Progenitor cell of endocrine pancreas (in vitro differentiated cells): ENCODE results near the gene ARHGEF10L. TPM values are rescaled to one million over a fixed set of nuclear protein-coding genes. Genes with fewer than 3 reads are reported as not detected.

Experiments
- DNase-seq: peaks from one replicate; pipeline ENCODE4 v3.0.0; 2021; ENCODE audit warnings: low spot score; ENCODE audit not compliant: unreplicated experiment
- H3K27ac Mint-ChIP-seq: 2 replicates; pipeline ENCODE4 v1.8.0; 2021; ENCODE audit warnings: mild to moderate bottlenecking, moderate library complexity, mixed read lengths
- H3K27me3 Mint-ChIP-seq: 2 replicates; pipeline ENCODE4 v1.8.0; 2021; ENCODE audit warnings: mixed read lengths
- H3K36me3 Mint-ChIP-seq: 2 replicates; pipeline ENCODE4 v1.8.0; 2022; ENCODE audit warnings: mixed read lengths; ENCODE audit not compliant: insufficient read depth
- H3K4me1 Mint-ChIP-seq: 2 replicates; pipeline ENCODE4 v1.8.0; 2021; ENCODE audit warnings: low read depth, mixed read lengths
- H3K4me3 Mint-ChIP-seq: 2 replicates; pipeline ENCODE4 v1.8.0; 2021; ENCODE audit warnings: low read depth, mild to moderate bottlenecking, moderate library complexity, mixed read lengths
- H3K9me3 Mint-ChIP-seq: 2 replicates; pipeline ENCODE4 v1.8.0; 2021; ENCODE audit warnings: low read depth, mixed read lengths
- CTCF ChIP-seq: fragments of 200-600 bp; sonication (generic); IDR thresholded peaks from one replicate; pipeline ENCODE4 v1.5.0; 2021; ENCODE audit warnings: antibody characterized with exemption, mild to moderate bottlenecking; ENCODE audit not compliant: unreplicated experiment
- total RNA-seq: library from RNA; stranded (reverse); gene quantifications from 2 replicates; pipeline ENCODE4 v1.2.1, GENCODE V29; 2021

ARHGEF10L gene
- total RNA-seq, 1 donor from 2014 or later, result 31.3 TPM

DNA sequence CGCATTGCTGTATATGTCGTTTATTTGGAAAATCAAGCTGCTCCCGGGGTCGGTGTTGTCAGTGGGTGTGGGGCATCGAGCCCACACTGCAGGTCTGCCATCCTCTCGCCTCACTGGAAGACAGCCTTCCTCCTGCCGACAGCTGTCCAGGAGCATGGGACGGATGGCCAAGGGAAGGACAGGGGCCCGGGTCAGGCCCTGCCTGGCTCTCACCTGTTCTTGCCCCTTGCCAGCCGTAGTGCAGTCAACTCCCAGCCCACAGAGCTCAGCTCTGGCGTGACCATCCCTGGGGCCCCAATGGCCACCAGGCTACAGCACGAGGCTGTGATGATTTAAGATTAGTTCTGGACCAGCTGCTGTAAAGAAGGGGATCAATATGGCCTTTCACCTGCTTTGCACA is 128.7 kb downstream of the ARHGEF10L start:
- Mint-ChIP-seq H3K27ac (no peak overlapping the region), H3K36me3 (peaks cover 7% of the 10 kb centered on the region), H3K4me1 (no peaks in the 10 kb centered on the region), H3K9me3 (no peaks in the 10 kb centered on the region), H3K27me3 (no peaks in the 10 kb centered on the region), H3K4me3 (no peak overlapping the region)
- no peak for TF ChIP-seq CTCF
- no peak for DNase-seq

GRCh38 chr1:17668624-17669175 is 129.2 kb downstream of the ARHGEF10L start:
- H3K36me3 Mint-ChIP-seq, result peaks cover 5% of the 10 kb centered on the region
- no peaks in the 10 kb centered on the region for H3K9me3 Mint-ChIP-seq
- TF ChIP-seq CTCF, result no peak
- H3K4me1 Mint-ChIP-seq, result no peaks in the 10 kb centered on the region
- no peak overlapping the region for H3K4me3 Mint-ChIP-seq
- H3K27ac Mint-ChIP-seq, result no peak overlapping the region
- H3K27me3 Mint-ChIP-seq, result no peaks in the 10 kb centered on the region
- no peak for DNase-seq

DNA sequence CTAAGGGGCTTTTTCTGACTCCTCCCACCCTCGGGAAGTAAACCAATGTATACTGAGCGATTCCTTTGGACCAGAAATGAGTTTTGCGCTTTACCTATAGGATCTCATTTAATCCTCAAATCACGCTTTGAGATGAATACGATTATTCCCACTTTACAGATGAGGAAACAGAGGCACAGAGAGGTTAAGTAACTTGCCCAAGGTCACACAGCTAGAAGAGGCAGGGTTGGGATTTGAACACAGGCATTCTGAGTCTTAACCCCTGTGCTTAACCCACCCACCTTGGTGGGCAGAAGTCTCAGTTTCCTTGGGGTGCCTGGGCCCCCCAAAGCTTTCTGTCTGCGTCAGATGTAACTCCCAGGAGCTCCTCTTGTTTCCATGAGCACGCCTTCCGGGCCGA is 129.8 kb downstream of the ARHGEF10L start:
- no peaks in the 10 kb centered on the region for H3K27me3 Mint-ChIP-seq
- H3K9me3 Mint-ChIP-seq, result no peaks in the 10 kb centered on the region
- no peak overlapping the region for H3K27ac Mint-ChIP-seq

DNA sequence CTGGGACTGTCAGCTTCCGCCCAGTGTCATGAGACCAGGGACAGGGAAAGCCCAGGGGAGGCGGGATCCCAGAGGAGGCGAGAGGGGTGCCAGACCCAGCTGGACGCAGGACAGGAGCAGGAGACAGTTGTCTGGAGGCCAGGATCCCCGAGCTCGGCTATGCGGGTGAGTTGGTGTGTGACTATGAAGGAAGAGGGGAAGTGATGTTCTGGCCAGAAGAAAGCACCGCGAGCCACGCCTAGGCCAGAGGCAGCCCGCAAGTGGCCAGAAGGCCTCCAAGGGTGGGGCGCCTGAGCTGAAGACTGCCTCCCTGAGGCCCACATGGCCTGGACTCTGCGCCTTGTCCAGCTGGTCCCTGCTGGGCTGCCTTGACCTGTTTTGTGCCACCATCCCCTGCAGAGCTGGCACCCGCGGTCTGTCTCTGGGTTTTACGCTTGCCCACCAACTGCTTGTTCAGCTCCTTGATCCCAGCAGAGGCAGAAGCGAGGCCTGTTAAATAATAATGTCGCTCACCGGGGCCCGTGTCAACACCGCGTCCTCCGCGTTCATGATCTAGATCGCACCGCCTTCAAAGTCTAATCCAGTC is 130.5 kb downstream of the ARHGEF10L start:
- no peak for DNase-seq
- H3K27ac Mint-ChIP-seq, result no peak overlapping the region
- no peak for TF ChIP-seq CTCF
- H3K27me3 Mint-ChIP-seq, result no peaks in the 10 kb centered on the region
- no peaks in the 10 kb centered on the region for H3K9me3 Mint-ChIP-seq
- peaks cover 3% of the 10 kb centered on the region for H3K36me3 Mint-ChIP-seq
- no peaks in the 10 kb centered on the region for H3K4me1 Mint-ChIP-seq
- no peak overlapping the region for H3K4me3 Mint-ChIP-seq

More for the DNA sequence above, 129.8 kb downstream of the ARHGEF10L start:
- Mint-ChIP-seq H3K4me3 (no peak overlapping the region), H3K4me1 (no peaks in the 10 kb centered on the region), H3K36me3 (peaks cover 3% of the 10 kb centered on the region)
- DNase-seq, result no peak
- no peak for TF ChIP-seq CTCF

GRCh38 chr1:17670587-17671313 is 131.3 kb downstream of the ARHGEF10L start:
- Mint-ChIP-seq H3K9me3 (no peaks in the 10 kb centered on the region), H3K4me1 (no peaks in the 10 kb centered on the region), H3K4me3 (no peak overlapping the region)

More at GRCh38 chr1:17670587-17671313, 131.3 kb downstream of the ARHGEF10L start:
- H3K27ac Mint-ChIP-seq, result no peak overlapping the region
- no peak for TF ChIP-seq CTCF
- H3K27me3 Mint-ChIP-seq, result no peaks in the 10 kb centered on the region
- DNase-seq, result no peak
- peaks cover 5% of the 10 kb centered on the region for H3K36me3 Mint-ChIP-seq
